GM18907 (cell line): Measurements from ENCODE around the gene CFAP221.

ENCODE experiments used
- ATAC-seq: cut with Tn5 transposase; IDR thresholded peaks from one replicate; pipeline ENCODE4 v1.9.1; 2021; ENCODE audit warnings: mild to moderate bottlenecking, moderate library complexity; ENCODE audit not compliant: unreplicated experiment

Gene CFAP221

GRCh38 chr2:119544075-119544938, at the start of gene CFAP221:
Gene CFAP221, plus strand, starts transcription at chr2:119544449. Its CDS starts 1,683 bp downstream, at chr2:119546132.
- ATAC-seq: peak; percentile 87

DNA sequence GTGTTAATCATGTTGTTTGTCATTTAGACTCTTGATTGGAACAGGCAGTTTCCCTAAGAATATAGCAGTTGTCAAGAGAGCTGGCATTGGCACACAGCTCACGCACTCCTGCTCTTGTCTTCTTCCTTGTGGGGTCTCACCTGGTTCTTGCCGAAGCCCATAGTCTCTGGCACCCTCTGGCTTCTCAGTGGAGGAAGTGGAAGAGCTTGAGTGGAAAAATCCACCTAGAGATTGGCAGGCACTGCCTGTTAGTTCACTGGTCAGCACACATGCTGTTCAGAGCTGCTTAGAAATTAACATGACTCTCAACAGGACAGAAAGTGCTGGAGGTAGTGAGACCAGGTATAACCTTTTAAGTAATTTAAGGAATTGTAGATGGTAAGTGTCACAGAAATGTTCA, 48.3 kb upstream of the CFAP221 start:
- ATAC-seq: no peak

DNA sequence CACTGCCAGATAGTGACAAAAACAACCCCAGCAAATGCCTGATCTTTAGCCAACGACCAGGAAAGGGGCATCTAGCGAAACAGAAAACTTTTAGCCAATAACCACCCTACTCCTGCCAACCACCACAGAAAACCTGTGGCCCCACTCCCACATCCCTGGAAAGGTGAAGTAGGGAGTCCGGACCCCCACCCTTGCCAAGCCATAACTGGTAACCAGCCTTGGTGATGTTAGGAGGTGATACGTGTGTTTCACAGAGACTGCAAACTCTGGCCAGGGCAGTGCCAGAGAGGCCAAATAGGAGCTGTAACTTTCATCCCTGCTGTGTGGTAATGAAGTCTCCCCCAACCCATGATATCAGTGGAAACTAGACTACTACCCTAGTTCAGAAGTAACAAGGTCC, 47.6 kb upstream of the CFAP221 start:
- ATAC-seq: no peak

GRCh38 chr2:119508756-119509155, 35.5 kb upstream of the CFAP221 start:
- ATAC-seq: no peak

DNA sequence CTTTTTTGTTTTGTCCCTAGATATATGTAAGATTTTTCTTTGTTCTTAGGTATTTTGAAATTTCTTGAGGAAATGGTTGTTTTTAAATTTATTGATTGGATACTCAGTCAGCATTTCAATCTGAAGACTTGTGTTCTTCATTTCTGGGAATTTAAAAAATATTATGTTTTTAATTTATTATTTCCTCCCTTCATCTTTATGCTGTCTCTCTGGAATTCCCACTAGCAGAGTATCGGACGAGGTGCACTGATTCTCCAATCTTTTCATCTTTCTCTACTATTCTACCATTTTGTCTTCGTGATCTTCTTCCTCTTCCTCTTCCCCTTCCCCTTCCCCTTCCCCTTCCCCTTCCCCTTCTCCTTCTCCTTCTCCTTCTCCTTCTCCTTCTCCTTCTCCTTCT, 32.3 kb upstream of the CFAP221 start:
- no peak for ATAC-seq

- ATAC-seq: no peak
Observed at GRCh38 chr2:119512946-119513345, 31.3 kb upstream of the CFAP221 start.

DNA sequence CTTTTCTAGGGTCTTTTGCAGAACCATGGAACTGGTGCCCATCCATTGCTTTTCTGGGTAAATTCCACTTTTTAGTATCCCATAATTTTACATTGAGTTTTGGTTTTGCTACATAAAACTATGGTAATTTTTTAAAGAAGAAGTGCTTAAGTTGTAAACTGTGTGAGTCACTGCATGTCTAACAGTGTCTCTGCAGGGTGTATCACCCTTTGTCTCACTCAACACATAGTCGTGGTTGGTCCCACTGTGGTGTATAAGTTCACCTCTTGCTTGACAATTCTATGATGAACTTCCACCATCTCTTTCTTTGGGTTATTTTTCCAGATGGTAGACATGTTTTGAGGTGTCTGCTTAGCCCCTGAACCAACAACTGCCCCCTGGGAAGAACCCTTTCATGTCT, 30.4 kb upstream of the CFAP221 start:
- no peak for ATAC-seq

- ATAC-seq: no peak
Observed at GRCh38 chr2:119516121-119516520, 28.1 kb upstream of the CFAP221 start.

DNA sequence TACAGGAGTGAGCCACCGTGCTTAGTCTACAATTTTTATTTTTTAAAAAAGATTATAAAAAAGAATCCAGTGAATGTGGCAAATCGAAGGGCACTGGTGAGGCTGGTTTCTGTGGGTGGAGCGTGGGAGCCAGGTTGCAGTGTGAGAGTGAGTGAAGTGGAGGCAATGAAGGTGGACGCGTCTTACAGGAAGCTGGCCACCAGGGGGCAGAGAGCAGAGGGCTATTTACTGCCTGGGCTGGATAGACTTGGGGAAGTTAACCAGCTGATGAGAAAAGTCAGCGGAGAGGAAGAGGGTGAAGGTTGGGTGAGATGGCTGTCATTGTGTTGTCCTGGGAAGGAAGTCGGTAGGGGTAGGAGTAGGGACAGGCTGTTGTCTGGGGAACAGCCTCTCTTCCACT, 26.8 kb upstream of the CFAP221 start:
- ATAC-seq: peak; percentile 86

GRCh38 chr2:119518401-119519056, 25.7 kb upstream of the CFAP221 start:
- ATAC-seq: no peak

DNA sequence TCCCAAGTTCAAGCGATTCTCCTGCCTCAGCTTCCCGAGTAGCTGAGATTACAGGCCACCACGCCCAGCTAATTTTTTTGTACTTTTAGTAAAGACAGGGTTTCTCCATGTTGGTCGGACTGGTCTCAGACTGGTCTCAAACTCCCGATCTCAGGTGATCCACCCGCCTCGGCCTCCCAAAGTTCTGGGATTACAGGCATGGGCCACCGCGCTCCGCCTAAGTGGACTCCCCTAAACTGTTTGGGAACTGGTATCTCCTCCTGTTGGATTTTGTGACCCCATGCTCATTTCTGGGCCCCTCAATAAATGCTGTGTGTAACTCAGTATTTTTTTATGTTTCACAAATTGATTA, 25.2 kb upstream of the CFAP221 start:
- no peak for ATAC-seq

GRCh38 chr2:119520696-119521432, 23.4 kb upstream of the CFAP221 start:
- ATAC-seq: no peak

- no peak for ATAC-seq
Observed at GRCh38 chr2:119521433-119522050, 22.7 kb upstream of the CFAP221 start.

GRCh38 chr2:119522671-119523070, 21.6 kb upstream of the CFAP221 start:
- no peak for ATAC-seq

- ATAC-seq: no peak
Observed at GRCh38 chr2:119523383-119523951, 20.8 kb upstream of the CFAP221 start.

GRCh38 chr2:119523952-119524694, 20.1 kb upstream of the CFAP221 start, which contains the start of gene SCTR:
Gene SCTR, minus strand, starts transcription at chr2:119524483. Its CDS starts 257 bp downstream, at chr2:119524226.
- no peak for ATAC-seq

- no peak for ATAC-seq
Observed at GRCh38 chr2:119525614-119526013, 18.6 kb upstream of the CFAP221 start.

DNA sequence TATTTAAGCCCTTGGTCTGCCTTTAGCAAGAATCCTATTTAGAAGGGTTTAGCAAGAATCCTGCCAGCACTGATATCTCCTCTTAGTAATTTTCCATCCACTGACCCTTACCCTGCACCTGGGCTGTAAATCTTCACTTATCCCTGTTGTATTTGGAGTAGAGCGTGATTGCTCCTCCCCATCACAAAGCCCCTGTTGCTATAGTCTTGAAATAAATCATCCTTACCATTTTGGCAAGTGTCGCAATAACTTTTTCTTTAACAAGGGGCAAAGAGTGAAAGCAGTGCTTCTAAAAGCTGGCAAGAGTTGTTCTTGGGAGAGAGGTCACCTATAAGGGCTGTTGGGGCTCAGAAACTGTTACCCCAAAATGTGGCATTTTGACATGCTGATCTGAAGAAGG, 16.2 kb upstream of the CFAP221 start:
- ATAC-seq: no peak

DNA sequence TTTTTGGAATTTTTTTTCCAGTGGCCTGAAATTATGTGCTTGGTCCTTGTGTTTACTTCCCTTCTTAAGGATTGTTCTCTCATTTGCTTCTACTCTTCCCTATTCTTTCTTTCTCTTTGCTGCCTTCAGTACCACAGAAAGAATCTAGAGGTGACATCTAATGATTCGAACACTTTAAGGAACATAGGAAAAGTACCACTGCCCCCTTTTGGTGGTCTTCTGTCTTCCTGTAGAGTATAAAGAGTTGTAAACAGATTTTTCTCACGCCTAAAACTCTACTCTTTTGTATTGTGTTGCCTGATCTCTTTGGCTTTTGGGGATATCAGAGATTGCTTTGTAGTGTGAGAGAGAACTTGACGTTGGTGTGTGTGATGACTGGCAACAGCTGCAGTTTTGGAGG, 13.0 kb upstream of the CFAP221 start:
- no peak for ATAC-seq

GRCh38 chr2:119533560-119533959, 10.7 kb upstream of the CFAP221 start:
- ATAC-seq: no peak
